AG04450 (cell line): ENCODE results near the gene SMC1B. TPM values are rescaled to one million over a fixed set of nuclear protein-coding genes. Genes with fewer than 3 reads are reported as not detected.
"Not testable (repeated sequence)": the region's sequence is repeated elsewhere in the genome, so short reads cannot be mapped to it uniquely, and the experiment has no call there.

Source experiments
- CTCF ChIA-PET: fragments of 300-600, 350-600 bp; formaldehyde crosslinking; extraction: SDS; loops from one replicate; lab custom pipeline; 2022; ENCODE audit warnings: antibody characterized with exemption, inconsistent platforms; lab: Charles Lee
- POLR2A ChIA-PET: fragments of 350-600 bp; formaldehyde crosslinking; extraction: SDS; loops from one replicate; lab custom pipeline; 2021; ENCODE audit warnings: antibody characterized with exemption, inconsistent platforms; lab: Yijun Ruan, JAX
- DNase-seq: peaks from one replicate; pipeline ENCODE4 v3.0.0-alpha.2; 2011; ENCODE audit warnings: low read depth, low spot score
- H3K27ac ChIP-seq: one replicate; pipeline ENCODE4 v1.5.1; 2012; ENCODE audit warnings: low read depth, low read length, control low read depth
- H3K27me3 ChIP-seq: one replicate; pipeline ENCODE4 v1.6.0; 2012; ENCODE audit warnings: low read length; ENCODE audit not compliant: control insufficient read depth, insufficient read depth
- H3K4me3 ChIP-seq: 2 replicates; pipeline ENCODE4 v1.5.1; 2011; ENCODE audit warnings: mild to moderate bottlenecking, low read depth, low read length, control low read depth
- H3K9me3 ChIP-seq: 2 replicates; pipeline ENCODE4 v1.5.1; 2012; ENCODE audit warnings: low read length; ENCODE audit not compliant: control insufficient read depth, insufficient read depth
- polyA plus RNA-seq: library from polyadenylated mRNA; depleted of rRNA; stranded (reverse); fragments of >200 nt; gene quantifications from 2 replicates; pipeline ENCODE4 v1.2.3, GENCODE V29; 2011
- TF ChIP-seq, protein P1 (sequence below): IDR thresholded peaks from 2 replicates; pipeline ENCODE4 v1.5.1; 2011; ENCODE audit warnings: low read depth, low read length, control low read depth, inconsistent platforms

Gene SMC1B
- polyA plus RNA-seq, 1 experiment = not detected

DNA sequence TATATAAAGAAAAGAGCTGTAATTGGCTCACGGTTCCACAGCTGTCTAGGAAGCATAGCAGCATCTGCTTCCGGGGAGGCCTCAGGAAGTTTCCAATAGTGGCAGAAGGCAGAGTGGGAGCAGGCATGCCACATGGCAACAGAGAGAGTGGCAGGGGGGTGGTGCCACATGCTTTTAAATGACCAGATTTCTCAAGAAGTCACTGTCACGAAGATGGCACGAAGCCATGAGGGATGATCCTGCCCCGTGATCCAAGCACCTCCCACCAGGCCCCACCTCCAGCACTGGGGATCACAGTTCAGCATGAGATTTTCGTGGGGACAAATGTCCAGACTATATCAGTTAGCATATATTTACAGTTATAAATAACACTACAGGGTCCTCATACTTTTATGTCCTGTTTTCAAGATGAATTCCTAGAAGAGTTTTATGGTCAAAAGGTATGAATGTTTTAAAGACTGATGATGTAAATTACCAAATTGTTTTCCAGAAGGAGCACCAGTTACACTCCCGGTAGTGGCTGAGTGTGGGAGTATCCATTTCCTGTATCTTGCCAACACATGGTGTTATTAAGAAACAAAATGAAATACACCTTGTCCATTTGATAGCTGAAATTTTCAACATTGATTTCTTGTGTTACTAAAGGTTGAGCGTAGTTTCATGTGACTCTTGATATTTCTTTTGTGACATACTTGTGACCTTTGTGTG lies 84.4 kb downstream of the SMC1B start:
- TF ChIP-seq, protein P1, sequence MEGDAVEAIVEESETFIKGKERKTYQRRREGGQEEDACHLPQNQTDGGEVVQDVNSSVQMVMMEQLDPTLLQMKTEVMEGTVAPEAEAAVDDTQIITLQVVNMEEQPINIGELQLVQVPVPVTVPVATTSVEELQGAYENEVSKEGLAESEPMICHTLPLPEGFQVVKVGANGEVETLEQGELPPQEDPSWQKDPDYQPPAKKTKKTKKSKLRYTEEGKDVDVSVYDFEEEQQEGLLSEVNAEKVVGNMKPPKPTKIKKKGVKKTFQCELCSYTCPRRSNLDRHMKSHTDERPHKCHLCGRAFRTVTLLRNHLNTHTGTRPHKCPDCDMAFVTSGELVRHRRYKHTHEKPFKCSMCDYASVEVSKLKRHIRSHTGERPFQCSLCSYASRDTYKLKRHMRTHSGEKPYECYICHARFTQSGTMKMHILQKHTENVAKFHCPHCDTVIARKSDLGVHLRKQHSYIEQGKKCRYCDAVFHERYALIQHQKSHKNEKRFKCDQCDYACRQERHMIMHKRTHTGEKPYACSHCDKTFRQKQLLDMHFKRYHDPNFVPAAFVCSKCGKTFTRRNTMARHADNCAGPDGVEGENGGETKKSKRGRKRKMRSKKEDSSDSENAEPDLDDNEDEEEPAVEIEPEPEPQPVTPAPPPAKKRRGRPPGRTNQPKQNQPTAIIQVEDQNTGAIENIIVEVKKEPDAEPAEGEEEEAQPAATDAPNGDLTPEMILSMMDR = no peak
- H3K4me3 ChIP-seq = no peak overlapping the region
- no peak overlapping the region for H3K27ac ChIP-seq
- H3K9me3 ChIP-seq = no peaks in the 10 kb centered on the region; the same call in 1 of the 2 replicates
- H3K27me3 ChIP-seq = no peaks in the 10 kb centered on the region
- POLR2A ChIA-PET = no interaction called here
- CTCF ChIA-PET = interaction anchor here (1.0 kb wide), 1 partner anchor 104 kb away, joined by 3 read pairs; no protein-coding TSS in a partner anchor
- DNase-seq = no peak

DNA sequence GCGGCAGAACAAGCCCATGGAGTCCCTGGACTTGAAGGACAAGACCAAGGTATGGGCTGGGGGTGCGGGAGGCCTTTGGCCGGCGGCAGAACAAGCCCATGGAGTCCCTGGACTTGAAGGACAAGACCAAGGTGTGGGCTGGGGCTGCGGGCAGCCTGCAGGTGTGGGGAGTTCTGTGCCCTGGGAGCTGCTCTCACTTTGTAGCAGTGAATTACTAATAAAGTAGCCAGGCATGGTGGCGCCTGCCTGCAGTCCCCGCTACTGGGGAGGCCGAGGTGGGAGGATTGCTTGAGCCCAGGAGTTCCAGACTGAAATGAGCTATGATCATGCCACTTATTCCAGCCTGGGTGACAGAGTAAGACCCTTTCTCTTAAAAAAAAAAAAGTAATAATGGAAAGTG lies 85.1 kb downstream of the SMC1B start:
- H3K9me3 ChIP-seq, H3K27ac ChIP-seq, H3K27me3 ChIP-seq, H3K4me3 ChIP-seq, POLR2A ChIA-PET, DNase-seq, CTCF ChIA-PET: not testable (repeated sequence)

DNA sequence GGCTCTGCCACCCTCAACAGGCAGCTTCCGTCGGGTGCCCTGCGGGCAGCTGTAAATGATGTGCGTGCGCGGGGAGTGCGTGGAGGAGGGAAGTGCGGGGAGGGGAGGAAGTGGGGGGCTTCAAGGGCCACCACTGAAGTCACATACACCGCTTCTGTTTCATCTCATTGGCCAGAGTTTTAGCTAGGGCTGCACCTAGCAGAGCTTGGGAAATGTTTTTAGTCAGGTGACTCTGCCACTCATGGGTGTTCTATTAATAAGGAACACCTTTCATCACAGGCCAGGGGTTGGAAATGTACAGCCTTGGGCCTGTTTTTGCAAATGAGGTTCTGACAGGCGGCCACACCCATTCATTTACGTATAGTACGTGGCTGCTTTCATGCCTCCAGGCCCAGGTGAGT lies 89.1 kb downstream of the SMC1B start:
- ChIA-PET CTCF (no interaction called here), POLR2A (no interaction called here)
- Histone ChIP-seq H3K27me3 (no peaks in the 10 kb centered on the region), H3K9me3 (no peaks in the 10 kb centered on the region; the same call in 1 of the 2 replicates), H3K27ac (no peak overlapping the region), H3K4me3 (no peak overlapping the region)
- DNase-seq = no peak
- TF ChIP-seq, protein P1 = no peak

DNA sequence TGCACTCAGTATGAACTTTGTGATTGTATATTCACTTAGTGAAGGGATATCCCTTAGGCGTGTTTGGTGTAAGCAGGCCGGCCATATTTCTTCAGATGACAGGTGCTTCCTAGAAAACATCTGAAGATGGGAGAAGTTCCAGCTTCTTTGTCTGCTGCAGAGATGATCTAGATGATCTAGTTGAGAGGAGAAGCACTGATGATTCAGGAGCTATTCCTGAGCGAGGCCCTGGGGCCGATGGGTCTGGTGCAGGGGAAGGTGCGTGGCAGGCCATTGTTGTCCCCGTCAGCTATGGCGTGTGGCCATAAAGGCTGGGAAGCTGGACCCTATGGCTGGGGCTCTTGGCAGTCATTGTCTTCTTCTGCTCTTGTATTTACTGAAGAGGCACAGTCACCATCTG lies 89.7 kb downstream of the SMC1B start:
- TF ChIP-seq, protein P1 = no peak
- ChIA-PET CTCF (no interaction called here), POLR2A (no interaction called here)
- H3K4me3 ChIP-seq = no peak overlapping the region
- no peaks in the 10 kb centered on the region for H3K27me3 ChIP-seq
- H3K9me3 ChIP-seq = no peaks in the 10 kb centered on the region; the same call in 1 of the 2 replicates
- H3K27ac ChIP-seq = no peak overlapping the region
- no peak for DNase-seq

DNA sequence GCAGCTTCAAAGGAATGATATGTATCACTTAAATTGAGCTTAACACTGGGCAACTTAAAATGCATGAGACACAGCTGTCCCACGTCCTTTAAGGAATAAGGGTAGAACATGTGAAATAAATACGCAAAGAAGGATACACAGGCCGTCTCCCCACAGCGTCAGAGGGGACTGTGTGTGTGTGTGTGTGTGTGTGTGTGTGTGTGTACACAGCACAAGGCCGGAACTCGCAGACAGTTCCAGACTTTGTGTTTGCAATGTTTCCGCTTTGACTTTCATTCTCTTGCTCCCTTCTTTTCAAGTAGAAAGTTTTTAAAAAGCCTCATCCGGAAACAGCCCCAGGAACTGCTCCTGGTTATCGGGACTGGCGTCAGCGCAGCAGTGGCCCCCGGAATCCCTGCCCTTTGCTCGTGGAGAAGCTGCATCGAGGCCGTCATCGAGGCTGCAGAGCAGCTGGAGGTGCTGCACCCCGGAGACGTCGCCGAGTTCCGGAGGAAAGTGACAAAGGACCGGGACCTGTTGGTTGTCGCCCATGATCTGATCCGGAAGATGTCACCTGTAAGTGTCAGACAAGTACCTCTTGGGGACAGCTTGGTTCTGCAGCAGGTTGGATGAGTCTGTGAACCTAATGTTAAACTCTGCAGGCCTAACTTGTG lies 90.4 kb downstream of the SMC1B start:
- Histone ChIP-seq H3K9me3 (no peaks in the 10 kb centered on the region; the same call in 1 of the 2 replicates), H3K27ac (no peak overlapping the region), H3K4me3 (no peak overlapping the region), H3K27me3 (no peaks in the 10 kb centered on the region)
- no peak for DNase-seq
- ChIA-PET POLR2A (no interaction called here), CTCF (no interaction called here)
- TF ChIP-seq, protein P1 = no peak
